ENCODE measurements around the gene FAIM2. TPM values are rescaled to one million over a fixed set of nuclear protein-coding genes. Genes with fewer than 3 reads are reported as not detected.

The FAIM2 gene
- total RNA-seq = 17.9 TPM

DNA sequence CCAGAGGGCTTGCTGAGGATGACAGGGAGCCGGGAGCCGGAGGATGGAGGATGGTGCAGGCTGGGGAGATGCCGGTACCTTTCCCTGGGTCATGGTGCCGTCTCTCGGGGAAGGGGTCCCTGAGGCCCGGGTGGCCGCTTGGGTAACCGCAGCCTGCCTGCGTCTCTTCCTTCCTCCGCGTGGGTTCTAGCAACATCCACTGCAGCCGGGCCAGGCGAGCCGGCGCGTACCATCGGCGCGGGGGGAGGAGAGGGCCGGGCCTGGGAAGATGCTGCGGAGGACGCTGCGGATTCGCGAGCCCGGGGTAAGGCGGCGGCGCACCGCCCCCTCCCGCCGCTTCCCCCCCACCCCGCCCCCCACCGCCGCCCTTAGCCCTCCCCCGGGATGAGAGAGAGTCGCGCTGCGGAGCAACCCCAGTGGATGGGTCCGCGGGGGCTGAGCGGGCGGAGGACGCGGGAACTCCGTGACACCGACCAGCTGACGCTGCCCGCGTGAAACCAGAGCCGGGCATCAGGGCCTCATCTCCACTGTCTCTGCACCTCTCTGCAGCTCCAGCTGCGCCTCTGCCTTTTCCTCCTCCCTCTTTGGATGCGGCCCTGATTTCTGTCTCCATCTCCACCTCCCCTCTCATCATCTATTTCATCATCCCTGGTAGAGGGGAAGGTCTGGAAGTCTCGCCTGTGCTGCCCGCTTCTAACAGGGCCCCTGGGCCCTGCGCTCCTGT lies at the start of gene FAIM2:
Gene FAIM2 (minus strand): TSS at position 201 of the 724 bp plus-strand sequence. CDS start 108 bp downstream, at position 93.
- peak; percentile 82 to 84 for DNase-seq (ENCODE audit: low spot score in 2 of 2)
- no peak for FAIRE-seq

DNA sequence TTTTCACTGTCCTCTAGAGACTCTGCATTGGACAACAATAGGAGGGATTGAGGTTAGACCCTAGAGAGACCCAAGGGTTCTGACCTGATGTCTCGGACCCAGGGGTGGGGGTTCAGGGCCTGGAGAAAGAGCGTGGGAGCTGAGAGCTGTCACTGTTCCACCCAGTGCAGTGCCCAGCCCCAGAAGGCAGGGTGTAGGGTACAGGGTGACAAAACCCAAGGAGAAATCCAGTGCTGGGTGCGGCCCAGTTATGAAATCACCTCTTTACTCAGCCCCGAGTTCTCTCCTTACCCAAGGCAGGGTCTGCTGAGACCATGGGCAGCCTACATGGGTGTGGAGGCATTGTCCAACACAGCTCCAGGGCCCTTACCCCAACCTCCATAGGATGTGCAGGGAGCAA lies 49.5 kb upstream of the FAIM2 start:
- FAIRE-seq (no peak), DNase-seq (ENCODE audit: low spot score in 2 of 2) (no peak)

DNA sequence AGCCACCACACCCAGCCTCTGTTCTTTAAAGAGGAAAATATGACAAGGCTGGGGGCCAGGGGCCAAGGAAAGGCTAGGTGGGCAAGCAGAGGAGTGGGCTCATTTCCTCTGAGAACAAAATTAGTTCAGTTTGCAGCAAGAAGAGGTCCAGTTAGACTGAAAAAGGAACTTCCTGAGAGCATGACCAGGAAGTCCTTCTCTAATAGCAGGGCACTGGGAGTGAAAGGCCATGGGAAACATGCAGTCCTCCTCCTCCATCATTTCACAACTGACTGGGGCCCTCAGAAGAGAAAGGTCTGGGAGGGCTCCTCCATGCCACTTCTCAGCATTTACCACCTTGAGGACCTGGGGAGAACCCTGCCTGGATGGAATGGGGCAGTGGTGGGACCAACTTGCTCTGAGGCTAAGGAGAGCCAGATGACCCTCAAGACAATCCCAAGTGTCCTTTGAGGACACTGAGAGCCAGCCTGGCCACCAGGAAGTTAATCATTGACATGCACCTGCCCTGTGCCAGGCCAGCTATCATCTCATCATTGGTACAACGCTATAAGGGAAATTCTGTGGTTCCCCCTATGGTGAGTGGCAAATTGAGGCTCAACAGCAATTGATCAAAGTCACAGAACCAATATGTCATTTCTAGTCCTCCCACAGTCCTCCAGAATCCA lies 48.8 kb upstream of the FAIM2 start:
- FAIRE-seq (no peak), DNase-seq (ENCODE audit: low spot score in 2 of 2) (no peak)

DNA sequence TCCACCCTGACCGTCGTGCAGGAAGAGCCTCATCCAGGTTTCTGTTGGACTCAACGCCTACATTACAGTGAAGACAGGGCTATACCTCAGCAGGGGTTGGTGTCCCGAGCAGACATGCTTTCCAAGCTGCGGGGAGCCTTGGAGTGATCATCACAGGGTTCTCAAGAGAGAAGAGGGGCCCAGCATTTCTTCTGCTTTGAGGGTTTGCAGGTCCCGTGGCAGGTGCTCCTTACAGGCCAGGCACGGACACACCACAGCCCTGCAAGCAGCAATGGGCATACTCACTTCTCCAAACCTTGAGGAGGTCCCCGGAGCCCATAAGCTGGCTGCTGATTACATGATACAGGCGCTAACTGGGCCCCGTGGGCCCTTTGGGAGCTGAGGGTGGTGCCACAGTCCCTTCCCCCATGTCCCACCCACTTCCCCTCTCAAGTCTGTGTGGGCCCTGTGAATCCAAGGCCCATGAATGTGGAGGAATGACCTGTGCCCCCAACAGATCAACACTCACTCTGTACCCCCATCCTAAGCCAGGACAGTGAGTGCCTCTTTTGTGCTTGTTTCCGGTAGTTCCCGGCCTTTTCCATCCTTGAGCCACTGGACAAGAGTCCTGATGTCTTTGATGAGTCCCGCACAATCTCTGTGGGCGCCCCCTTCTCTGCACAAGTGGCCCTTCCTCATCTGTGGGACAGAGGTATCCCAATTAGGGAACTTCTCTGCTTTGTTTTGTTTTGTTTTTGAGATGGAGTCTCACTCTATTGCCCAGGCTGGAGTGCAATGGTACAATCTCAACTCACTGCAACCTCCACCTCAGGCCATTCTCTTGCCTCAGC lies 47.9 kb upstream of the FAIM2 start:
- no peak for DNase-seq (ENCODE audit: low spot score in 2 of 2)
- no peak for FAIRE-seq

DNA sequence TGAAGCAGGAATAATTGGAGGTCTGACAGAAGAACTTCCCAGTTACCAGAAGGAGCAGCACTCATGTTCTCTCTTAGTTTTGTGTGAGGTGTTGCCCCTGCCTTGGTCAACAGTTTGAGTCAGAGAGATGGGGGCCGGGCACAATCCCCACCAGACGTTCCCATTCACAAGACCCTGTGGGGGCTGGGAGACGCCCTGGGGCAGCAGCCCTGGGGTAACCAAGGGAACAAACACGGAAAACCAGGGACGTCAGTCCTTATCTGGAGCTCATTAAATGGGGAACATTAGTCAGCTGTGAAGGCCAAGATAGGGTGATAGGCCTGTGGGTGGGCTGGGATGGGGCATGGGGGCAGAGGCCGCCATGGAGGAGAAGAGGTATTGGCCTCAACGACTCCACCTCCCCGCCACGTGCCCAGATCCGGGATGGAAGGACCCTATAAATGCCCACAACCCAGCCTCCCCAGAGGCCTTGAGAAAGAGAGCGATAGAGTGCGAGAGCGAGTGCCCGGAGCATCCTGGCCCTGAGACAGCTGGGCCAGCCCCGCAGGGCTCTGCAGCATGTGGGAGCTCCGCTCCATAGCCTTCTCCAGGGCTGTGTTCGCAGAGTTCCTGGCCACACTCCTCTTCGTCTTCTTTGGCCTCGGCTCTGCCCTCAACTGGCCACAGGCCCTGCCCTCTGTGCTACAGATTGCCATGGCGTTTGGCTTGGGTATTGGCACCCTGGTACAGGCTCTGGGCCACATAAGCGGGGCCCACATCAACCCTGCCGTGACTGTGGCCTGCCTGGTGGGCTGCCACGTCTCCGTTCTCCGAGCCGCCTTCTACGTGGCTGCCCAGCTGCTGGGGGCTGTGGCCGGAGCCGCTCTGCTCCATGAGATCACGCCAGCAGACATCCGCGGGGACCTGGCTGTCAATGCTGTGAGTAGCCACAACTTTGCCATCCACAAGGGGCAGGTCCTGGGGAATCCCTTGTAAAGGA lies 46.9 kb upstream of the FAIM2 start, which contains the start of gene AQP2:
Gene AQP2 (plus strand): TSS at position 465 of the 979 bp plus-strand sequence. CDS start 94 bp downstream, at position 559.
- FAIRE-seq (no peak), DNase-seq (ENCODE audit: low spot score in 2 of 2) (no peak)

DNA sequence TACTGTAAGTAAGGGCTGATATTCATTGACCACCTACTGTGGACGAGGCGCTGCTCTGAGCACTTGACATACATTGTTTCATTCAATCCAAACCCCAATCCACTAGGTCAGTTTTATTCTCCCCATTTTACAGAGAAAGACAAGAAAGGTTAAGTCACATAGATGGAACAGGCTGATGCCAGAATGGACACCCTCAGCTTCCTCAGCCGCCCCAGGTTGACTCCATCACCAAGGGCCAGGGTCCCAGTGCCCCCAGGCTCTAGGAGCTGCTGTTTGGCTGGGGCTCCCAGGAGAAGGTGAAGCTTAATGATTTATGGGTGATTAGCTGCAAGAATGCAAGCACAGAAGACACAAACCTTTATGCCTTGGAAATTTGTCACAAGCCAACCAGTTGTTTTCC lies 46.2 kb upstream of the FAIM2 start:
- FAIRE-seq = no peak
- no peak for DNase-seq (ENCODE audit: low spot score in 2 of 2)

DNA sequence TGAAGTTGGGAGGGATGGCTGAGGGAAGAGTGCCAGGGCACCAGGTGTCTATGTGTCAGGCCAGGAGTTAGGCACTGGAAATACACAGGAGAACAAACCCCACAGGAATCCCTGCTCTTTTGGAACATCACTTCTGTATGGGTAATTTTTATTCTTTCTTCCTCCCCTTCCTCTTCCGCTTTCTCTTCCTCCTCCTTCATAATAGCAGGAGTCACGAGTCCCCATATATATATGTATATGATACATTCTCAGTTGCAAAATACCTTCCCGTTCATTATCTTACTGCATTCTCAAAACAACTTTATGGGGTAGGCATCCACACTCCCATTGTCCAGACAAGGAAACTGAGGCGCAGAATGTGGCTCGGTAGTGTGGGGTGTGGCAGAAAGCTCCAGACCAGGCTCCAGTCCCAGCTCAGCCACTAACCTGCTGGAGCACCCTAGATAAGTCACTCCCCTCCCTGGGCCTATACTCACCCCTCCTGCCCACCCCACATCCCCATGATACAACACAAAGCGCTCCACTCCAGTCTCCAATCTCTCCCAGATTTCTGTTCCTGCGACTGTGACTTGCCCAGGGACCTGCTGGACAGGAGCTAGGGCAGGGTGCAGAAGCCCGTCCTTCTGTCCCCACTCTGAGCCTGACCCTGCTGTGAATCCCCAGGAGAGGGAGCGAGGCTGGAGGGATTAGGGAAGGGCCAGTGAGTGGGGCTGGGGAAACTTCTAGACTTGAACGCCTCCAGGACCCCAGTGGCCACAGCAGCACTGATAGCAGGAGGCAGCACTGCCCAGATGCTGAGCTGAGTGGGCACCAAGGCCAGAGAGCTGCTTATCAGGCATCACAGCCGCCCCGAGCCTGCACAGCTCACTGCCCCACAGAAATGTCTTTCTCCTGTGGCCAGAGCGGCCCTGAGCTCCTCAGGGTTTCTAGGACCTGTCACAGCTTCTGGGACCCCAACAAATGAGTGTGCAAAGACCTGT lies 45.5 kb upstream of the FAIM2 start:
- FAIRE-seq = no peak

DNA sequence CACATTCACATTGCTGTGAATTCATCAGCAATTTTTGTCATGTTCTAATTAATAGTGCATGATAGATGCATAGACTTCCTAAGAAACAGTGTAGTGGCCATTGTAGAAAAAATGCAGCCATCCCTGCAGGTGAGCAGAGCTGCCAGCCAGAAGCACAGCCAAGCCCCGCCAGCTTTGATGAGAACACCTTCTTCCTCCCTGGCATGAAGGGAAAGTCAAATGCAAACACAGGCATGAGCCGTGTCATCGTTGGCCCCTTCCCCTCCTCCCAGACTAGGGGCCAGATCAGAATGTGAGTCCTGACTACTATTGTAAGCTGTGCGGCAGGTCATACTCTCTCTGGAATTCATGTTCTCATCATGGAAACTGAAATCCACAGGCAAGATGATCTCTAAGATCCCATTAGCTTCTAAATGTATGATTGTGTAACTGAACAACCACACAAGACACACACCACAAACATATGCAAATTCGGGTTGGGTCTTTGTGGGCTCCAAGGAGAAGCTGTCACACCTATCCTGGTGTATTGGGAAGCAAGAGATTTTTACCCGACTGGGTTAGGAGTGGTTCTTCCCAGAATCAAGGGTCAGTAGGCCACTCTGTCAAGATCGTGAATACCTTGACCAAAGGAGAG lies 44.0 kb upstream of the FAIM2 start:
- FAIRE-seq (no peak), DNase-seq (ENCODE audit: low spot score in 2 of 2) (no peak)

More for the DNA sequence above, 45.5 kb upstream of the FAIM2 start:
- no peak for DNase-seq (ENCODE audit: low spot score in 2 of 2)

DNA sequence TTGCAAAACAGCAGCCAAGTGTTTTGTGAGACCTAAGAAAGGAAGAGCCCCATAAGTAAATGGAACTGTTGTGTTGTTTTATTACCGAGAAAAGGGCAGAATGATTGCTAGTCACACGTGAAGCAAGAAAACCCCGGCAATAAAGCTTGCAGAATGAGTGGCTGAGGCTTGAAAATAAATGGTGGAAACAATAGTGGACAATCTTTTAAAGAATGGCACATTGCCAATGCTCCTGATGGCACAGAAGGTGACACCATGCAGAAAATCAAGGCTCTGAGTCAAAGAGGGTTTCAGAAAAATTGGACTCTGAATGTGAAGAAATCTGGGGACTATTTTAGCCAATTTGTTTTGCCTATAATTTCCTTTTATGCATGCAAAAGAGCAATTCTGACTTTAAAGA lies 42.8 kb upstream of the FAIM2 start:
- no peak for FAIRE-seq
- no peak for DNase-seq (ENCODE audit: low spot score in 2 of 2)

DNA sequence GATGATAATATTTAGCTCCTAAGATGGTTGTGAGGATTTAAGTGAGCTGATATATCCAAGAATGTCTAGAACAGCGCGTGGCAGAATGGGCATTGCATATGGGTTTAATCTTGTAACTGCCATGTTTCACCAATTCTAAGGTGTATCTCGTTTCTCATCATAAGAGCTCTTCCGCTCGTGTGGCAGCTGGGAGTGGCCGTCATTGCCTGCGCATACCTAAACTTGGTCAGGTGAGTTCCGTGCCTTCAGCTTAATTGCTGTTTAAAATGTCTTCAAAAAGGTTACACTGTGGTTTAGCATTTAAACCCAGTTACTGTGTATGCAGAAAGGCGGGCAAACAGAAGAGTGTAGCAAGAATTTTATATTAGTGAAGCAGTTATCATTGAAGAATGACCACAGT lies 42.4 kb upstream of the FAIM2 start:
- DNase-seq (ENCODE audit: low spot score in 2 of 2) (no peak), FAIRE-seq (no peak)

DNA sequence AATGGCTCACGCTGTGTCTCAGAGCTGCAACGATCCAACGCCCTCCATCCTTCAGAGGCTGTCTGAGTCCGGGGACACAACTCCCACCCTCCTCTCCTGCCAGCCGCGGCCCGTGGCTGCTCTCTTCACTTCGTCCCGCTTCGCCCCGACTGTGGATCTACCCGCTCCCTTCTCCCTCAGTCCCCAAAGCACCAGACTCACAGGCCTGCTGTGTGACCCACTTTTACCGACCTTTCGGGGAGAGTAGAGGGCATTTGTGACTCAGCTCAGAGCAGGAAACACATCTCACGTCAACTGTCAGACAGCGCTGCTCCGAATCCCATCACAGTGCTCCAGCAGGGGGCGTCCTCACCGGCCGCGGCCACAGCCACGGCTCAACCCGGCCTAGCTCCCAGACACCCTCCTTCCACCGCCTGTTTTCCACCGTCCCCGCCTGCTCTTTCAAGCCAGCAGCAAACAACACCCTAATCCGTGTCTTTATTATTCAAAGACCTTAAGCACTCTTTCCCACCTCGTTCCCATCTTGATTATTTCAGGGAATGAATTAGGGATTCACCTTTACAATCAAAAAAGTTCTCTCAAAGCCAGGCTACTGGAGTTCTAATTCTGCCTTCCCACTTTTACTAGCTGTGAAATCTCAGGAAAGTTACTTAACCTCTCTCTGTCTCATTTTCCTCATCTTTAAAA lies 41.8 kb upstream of the FAIM2 start:
- FAIRE-seq = no peak
- peak in 1 of 2 donors; percentile 90 for DNase-seq (ENCODE audit: low spot score in 2 of 2)

DNA sequence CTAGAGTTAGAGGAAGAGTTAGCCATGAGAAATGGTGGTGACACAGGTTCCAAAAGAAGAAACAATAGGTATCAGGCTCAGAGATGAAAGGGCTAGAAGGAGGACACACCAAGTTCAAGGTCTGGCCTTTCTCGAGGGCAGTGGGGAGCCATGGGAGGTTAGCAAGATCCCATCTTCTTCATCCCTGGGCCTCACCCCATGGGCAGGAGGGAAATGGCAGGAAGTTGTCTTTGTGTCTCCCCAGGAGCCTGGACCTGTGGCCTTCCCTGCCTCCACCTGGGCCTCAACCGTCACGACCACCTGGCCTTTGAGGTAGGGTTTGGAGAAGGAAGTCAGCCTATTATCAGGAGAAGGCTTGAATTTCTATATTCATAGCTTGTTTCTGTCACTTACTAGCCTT lies 41.0 kb upstream of the FAIM2 start:
- FAIRE-seq (no peak), DNase-seq (ENCODE audit: low spot score in 2 of 2) (no peak)

DNA sequence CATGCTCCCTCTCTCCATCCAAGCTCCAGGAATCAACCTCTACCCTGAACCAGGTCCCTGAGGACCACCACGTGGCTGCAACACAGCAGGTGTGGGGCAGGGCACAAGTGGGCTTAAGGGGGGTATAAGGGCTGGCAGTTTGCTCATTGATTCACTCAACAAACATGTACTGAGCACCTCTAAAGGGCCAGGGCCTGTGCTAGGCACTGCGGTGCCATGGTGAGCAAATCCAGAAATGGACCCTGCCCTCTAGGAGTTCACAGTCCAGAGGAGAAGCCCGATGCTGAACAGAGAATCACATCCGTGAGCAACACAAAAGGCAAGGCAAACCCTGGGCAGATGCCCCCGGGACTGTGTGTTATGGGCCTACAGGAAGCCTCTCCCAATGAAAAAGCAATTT lies 40.3 kb upstream of the FAIM2 start:
- DNase-seq (ENCODE audit: low spot score in 2 of 2) (no peak), FAIRE-seq (no peak)

DNA sequence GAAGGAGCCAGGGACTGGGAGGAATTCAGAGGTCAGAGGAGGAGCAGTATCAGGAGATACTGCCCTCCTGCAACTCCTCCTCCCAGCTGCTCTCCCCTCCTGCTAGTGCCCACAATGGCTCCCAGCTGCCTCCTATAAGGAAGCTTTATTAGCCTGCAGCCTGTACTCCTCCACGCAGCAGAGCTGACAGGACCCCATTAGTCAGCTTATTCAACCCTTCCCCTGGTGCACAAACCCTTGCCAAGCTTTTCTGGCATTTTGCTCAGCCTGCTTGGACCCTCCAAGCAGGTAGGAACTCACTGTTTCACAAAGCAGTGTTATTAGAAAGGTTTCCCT lies 39.9 kb upstream of the FAIM2 start:
- FAIRE-seq = no peak

DNA sequence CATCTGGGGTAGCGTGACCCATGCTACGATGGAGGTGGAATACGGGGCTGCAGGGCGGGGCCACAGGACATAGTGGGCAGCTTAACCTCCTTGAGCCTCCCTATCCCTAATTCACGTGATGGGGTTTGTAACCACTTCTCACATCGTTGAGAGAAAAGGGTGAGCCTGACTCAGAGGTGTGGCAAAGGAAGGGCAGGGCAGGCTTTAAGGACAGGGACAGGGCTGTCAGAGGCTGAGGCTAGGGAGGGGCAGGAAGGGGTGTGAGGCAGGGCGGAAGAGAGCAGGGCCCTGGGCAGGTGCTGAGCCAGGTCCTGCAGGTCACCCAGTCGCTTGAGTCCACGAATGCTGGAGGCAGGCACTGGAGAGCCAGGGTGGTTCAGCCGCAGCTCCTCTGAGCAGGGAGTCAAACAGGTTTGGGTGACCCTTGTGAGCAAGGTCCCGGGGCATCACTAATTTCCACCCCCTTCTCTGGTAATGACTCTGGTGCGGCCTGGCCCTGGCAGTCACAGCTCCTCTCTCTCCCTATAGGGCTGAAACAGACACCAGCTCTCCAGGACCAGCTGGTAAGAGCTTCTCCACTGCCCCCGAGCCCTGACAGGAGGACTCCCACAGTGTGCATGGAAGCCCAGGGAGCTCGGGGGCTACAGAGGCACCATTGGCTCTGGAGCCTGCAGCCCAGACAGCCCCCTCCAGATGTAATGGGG lies 39.4 kb upstream of the FAIM2 start:
- FAIRE-seq (no peak), DNase-seq (ENCODE audit: low spot score in 2 of 2) (no peak)

More for the DNA sequence above, 39.9 kb upstream of the FAIM2 start:
- no peak for DNase-seq (ENCODE audit: low spot score in 2 of 2)

DNA sequence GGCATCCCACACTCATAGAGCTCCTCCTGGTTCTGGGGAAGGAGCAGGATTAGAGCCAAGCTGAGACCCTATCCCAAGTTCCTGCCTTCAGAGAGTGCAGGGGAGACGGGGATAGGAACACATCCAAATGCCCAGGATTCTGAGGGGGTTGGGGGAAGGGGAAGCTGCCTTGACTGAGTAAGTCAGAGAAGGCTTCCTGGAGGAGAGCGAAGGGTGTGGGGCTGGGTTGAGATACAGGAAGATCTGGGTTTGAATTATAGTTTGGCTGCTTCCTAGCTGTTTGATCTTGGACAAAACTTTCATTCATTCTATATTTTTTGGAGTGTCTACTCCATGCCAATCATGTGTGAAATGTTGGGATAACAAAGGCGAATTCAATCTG lies 38.8 kb upstream of the FAIM2 start:
- no peak for FAIRE-seq
- no peak for DNase-seq (ENCODE audit: low spot score in 2 of 2)

Data from frontal cortex (tissue), 4 donors.